Keratinocyte (primary cell): Measurements from ENCODE around the gene HPD. TPM values are rescaled to one million over a fixed set of nuclear protein-coding genes. Genes with fewer than 3 reads are reported as not detected.
"Not testable (repeated sequence)": the region's sequence is repeated elsewhere in the genome, so short reads cannot be mapped to it uniquely, and the experiment has no call there.

Experiments
- DNase-seq: peaks from one replicate; pipeline ENCODE4 v3.0.0-alpha.2; 2011; ENCODE audit warnings: low read depth, missing footprints, low spot score
- FAIRE-seq: peaks from 2 replicates; lab custom pipeline; 2011; peaks lifted over from hg19 to GRCh38; lab: Jason Lieb, UNC
- H2AFZ ChIP-seq: 2 replicates; pipeline ENCODE4 v1.6.0; 2012; ENCODE audit warnings: low read length, control low read depth, inconsistent platforms; ENCODE audit not compliant: control insufficient read depth
- H3K27ac ChIP-seq: 2 replicates; pipeline ENCODE4 v1.5.1; 2011; ENCODE audit warnings: low read length; ENCODE audit not compliant: control insufficient read depth, insufficient read depth
- H3K27me3 ChIP-seq: 3 replicates; pipeline ENCODE4 v1.6.0; 2011; ENCODE audit warnings: low read length; ENCODE audit not compliant: control insufficient read depth, insufficient read depth; ENCODE audit errors: extremely low read depth
- H3K36me3 ChIP-seq, 2 experiments: 2 replicates in 1 of 2; 3 replicates in 1 of 2; pipeline ENCODE4 v1.5.1; 2011; ENCODE audit warnings: low read length in 2 of 2, mild to moderate bottlenecking in 1 of 2; ENCODE audit not compliant: control insufficient read depth in 2 of 2, insufficient read depth in 2 of 2; ENCODE audit errors: extremely low read depth in 1 of 2
- H3K4me1 ChIP-seq: 3 replicates; pipeline ENCODE4 v1.5.1; 2011; ENCODE audit warnings: low read length; ENCODE audit not compliant: control insufficient read depth, insufficient read depth; ENCODE audit errors: extremely low read depth
- H3K4me2 ChIP-seq: 3 replicates; pipeline ENCODE4 v1.6.0; 2011; ENCODE audit warnings: low read depth, low read length; ENCODE audit not compliant: control insufficient read depth, insufficient read depth; ENCODE audit errors: extremely low read depth
- H3K4me3 ChIP-seq, 3 experiments: fragments of 200-600 bp in 1 of 3; sonication (generic) in 1 of 3; 2 replicates in 2 of 3; 3 replicates in 1 of 3; pipeline ENCODE4 v1.5.1; 2011 to 2016; ENCODE audit warnings: low read length in 3 of 3, mild to moderate bottlenecking in 3 of 3, control low read depth in 2 of 3, inconsistent platforms in 1 of 3, low read depth in 1 of 3, mixed read lengths in 1 of 3, mixed run types in 1 of 3, moderate library complexity in 1 of 3; ENCODE audit not compliant: control insufficient read depth in 2 of 3, insufficient read depth in 2 of 3; ENCODE audit errors: extremely low read depth in 1 of 3
- H3K79me2 ChIP-seq: 2 replicates; pipeline ENCODE4 v1.6.0; 2012; ENCODE audit warnings: low read length; ENCODE audit not compliant: control insufficient read depth, insufficient read depth
- H3K9ac ChIP-seq: 3 replicates; pipeline ENCODE4 v1.6.0; 2011; ENCODE audit warnings: low read length; ENCODE audit not compliant: control insufficient read depth, insufficient read depth; ENCODE audit errors: extremely low read depth
- H3K9me1 ChIP-seq: 3 replicates; pipeline ENCODE4 v1.6.0; 2011; ENCODE audit warnings: low read length; ENCODE audit not compliant: control insufficient read depth, insufficient read depth; ENCODE audit errors: extremely low read depth
- H3K9me3 ChIP-seq: 2 replicates; pipeline ENCODE4 v1.5.1; 2012; ENCODE audit warnings: low read depth, low read length; ENCODE audit not compliant: control insufficient read depth
- H4K20me1 ChIP-seq: 3 replicates; pipeline ENCODE4 v1.6.0; 2011; ENCODE audit warnings: low read length; ENCODE audit not compliant: control insufficient read depth, insufficient read depth; ENCODE audit errors: extremely low read depth
- CTCF ChIP-seq, 3 experiments: IDR thresholded peaks in 1 of 3; conservative IDR thresholded peaks in 1 of 3; optimal IDR thresholded peaks in 1 of 3; 2 replicates in 2 of 3; 3 replicates in 1 of 3; pipeline versions ENCODE3 to v1.5.1; 2011; ENCODE audit warnings: low read length in 3 of 3, mild to moderate bottlenecking in 3 of 3, moderate library complexity in 2 of 3, control low read depth in 1 of 3, inconsistent platforms in 1 of 3; ENCODE audit not compliant: insufficient read depth in 2 of 3; ENCODE audit errors: extremely low read depth in 1 of 3
- EZH2 ChIP-seq: IDR thresholded peaks from one replicate; pipeline ENCODE4 v1.6.1; 2012; ENCODE audit warnings: inconsistent platforms, mild to moderate bottlenecking, low read length, moderate library complexity
- dilution Hi-C: fragments of 300-500 bp; cut with MboI; formaldehyde crosslinking; loops from one replicate; pipeline ENCODE4 v1.7.0; 2020; ENCODE audit warnings: low sequenced_read_pairs; ENCODE audit not compliant: extremely low pct_ligation_motif_present
- polyA plus RNA-seq, 5 experiments: library from polyadenylated mRNA; depleted of rRNA in 3 of 5; stranded (reverse) in 3 of 5; stranded (forward) in 1 of 5; unstranded in 1 of 5; fragments of >200 nt; gene quantifications; 1 replicate in 1 of 5; 2 replicates in 3 of 5; 3 replicates in 1 of 5; pipeline versions ENCODE4 v1.2.1 to v1.2.3, GENCODE V29; 2011 to 2012; ENCODE audit warnings: missing spikeins in 2 of 5, low read depth in 1 of 5, low replicate concordance in 1 of 5

Gene HPD
- polyA plus RNA-seq, 1 donor (not counting 4 experiments of a cell fraction or from before 2014, with no cell fraction given): not detected

GRCh38 chr12:121792607-121793439 lies 65.8 kb downstream of the HPD start:
- H4K20me1 ChIP-seq: no peaks in the 10 kb centered on the region
- no peaks in the 10 kb centered on the region for H3K9me1 ChIP-seq
- H3K9ac ChIP-seq: peak overlapping the region; percentile 69
- H3K27me3 ChIP-seq: no peaks in the 10 kb centered on the region
- no peaks in the 10 kb centered on the region for H3K9me3 ChIP-seq
- peaks cover 5 to 6% of the 10 kb centered on the region in 2 experiments for H3K36me3 ChIP-seq
- no peak overlapping the region for H2AFZ ChIP-seq
- H3K4me3 ChIP-seq: peak overlapping the region in 1 of 3 experiments; percentile 39
- no peak for TF ChIP-seq CTCF (optimal IDR thresholded peaks at IDR 0.05 in 1 of 3, IDR thresholded peaks at IDR 0.05 in 1 of 3, conservative IDR thresholded peaks at IDR 0.05 in 1 of 3; ENCODE audit: extremely low read depth in 1 of 3, insufficient read depth in 2 of 3, low read length in 3 of 3)
- no peak for TF ChIP-seq EZH2
- FAIRE-seq (no peak), DNase-seq (no peak)
- H3K4me1 ChIP-seq: peaks cover 30% of the 10 kb centered on the region
- no peak overlapping the region for H3K27ac ChIP-seq
- H3K79me2 ChIP-seq: peaks cover 5% of the 10 kb centered on the region
- dilution Hi-C loops: no loop called here
- H3K4me2 ChIP-seq: peak overlapping the region; percentile 88

GRCh38 chr12:121791671-121792551 lies 66.7 kb downstream of the HPD start:
- DNase-seq (no peak), FAIRE-seq (no peak)
- peaks cover 5% of the 10 kb centered on the region for H3K79me2 ChIP-seq
- no peak overlapping the region for H3K9ac ChIP-seq
- H3K36me3 ChIP-seq: peaks cover 5 to 6% of the 10 kb centered on the region in 2 experiments
- H4K20me1 ChIP-seq: no peaks in the 10 kb centered on the region
- H3K27me3 ChIP-seq: no peaks in the 10 kb centered on the region
- no peak overlapping the region for H2AFZ ChIP-seq
- H3K4me1 ChIP-seq: peaks cover 24% of the 10 kb centered on the region
- H3K9me3 ChIP-seq: no peaks in the 10 kb centered on the region
- no peak for TF ChIP-seq CTCF (optimal IDR thresholded peaks at IDR 0.05 in 1 of 3, IDR thresholded peaks at IDR 0.05 in 1 of 3, conservative IDR thresholded peaks at IDR 0.05 in 1 of 3; ENCODE audit: extremely low read depth in 1 of 3, insufficient read depth in 2 of 3, low read length in 3 of 3)
- TF ChIP-seq EZH2: no peak
- dilution Hi-C loops: no loop called here
- H3K9me1 ChIP-seq: peaks cover 3% of the 10 kb centered on the region
- no peak overlapping the region for H3K27ac ChIP-seq
- H3K4me3 ChIP-seq: no peak overlapping the region
- no peak overlapping the region for H3K4me2 ChIP-seq

- H3K9me1 ChIP-seq, H4K20me1 ChIP-seq, FAIRE-seq, H2AFZ ChIP-seq, H3K79me2 ChIP-seq, dilution Hi-C loops, H3K9me3 ChIP-seq, H3K9ac ChIP-seq, H3K4me2 ChIP-seq, DNase-seq, H3K4me3 ChIP-seq, H3K36me3 ChIP-seq, H3K27me3 ChIP-seq, H3K27ac ChIP-seq: not testable (repeated sequence)
- H3K4me1 ChIP-seq: peaks cover 22% of the 10 kb centered on the region
These were observed 67.9 kb downstream of the HPD start for GRCh38 chr12:121790785-121791184.
